IPS-18a (cell line): Measurements from ENCODE around the gene CRYBG1.
"Not testable (repeated sequence)": the region's sequence is repeated elsewhere in the genome, so short reads cannot be mapped to it uniquely, and the experiment has no call there.

Experiments
- H3K27ac ChIP-seq: one replicate; pipeline ENCODE4 v1.5.1; 2013; ENCODE audit warnings: low read length
- H3K27me3 ChIP-seq: one replicate; pipeline ENCODE4 v1.6.1; 2013; ENCODE audit warnings: mild to moderate bottlenecking, low read length; ENCODE audit not compliant: control insufficient read depth, insufficient read depth
- H3K36me3 ChIP-seq: one replicate; pipeline ENCODE4 v1.6.1; 2013; ENCODE audit warnings: low read depth, low read length; ENCODE audit not compliant: control insufficient read depth
- H3K4me1 ChIP-seq: one replicate; pipeline ENCODE4 v1.6.1; 2013; ENCODE audit warnings: low read depth, low read length; ENCODE audit not compliant: control insufficient read depth
- H3K4me3 ChIP-seq: one replicate; pipeline ENCODE4 v1.5.1; 2013; ENCODE audit warnings: low read length
- H3K9ac ChIP-seq: one replicate; pipeline ENCODE4 v1.6.1; 2013; ENCODE audit warnings: mild to moderate bottlenecking, low read length, moderate library complexity
- H3K9me3 ChIP-seq: one replicate; pipeline ENCODE4 v1.6.1; 2013; ENCODE audit warnings: low read depth, low read length; ENCODE audit not compliant: control insufficient read depth

Gene CRYBG1

GRCh38 chr6:106512048-106512967, 151.8 kb downstream of the CRYBG1 start:
- Histone ChIP-seq H3K36me3 (no peaks in the 10 kb centered on the region), H3K4me3 (peak overlapping the region; percentile 76), H3K4me1 (peaks cover 17% of the 10 kb centered on the region), H3K27ac (no peak overlapping the region), H3K9me3 (no peaks in the 10 kb centered on the region), H3K27me3 (peaks cover 79% of the 10 kb centered on the region), H3K9ac (no peak overlapping the region)

- Histone ChIP-seq H3K9ac (no peak overlapping the region), H3K9me3 (no peaks in the 10 kb centered on the region), H3K4me3 (peak overlapping the region; percentile 76), H3K36me3 (no peaks in the 10 kb centered on the region), H3K27ac (no peak overlapping the region), H3K27me3 (peaks cover 72% of the 10 kb centered on the region), H3K4me1 (peaks cover 17% of the 10 kb centered on the region)
Measured at GRCh38 chr6:106512968-106513574, 152.6 kb downstream of the CRYBG1 start.

GRCh38 chr6:106513808-106514582, 153.5 kb downstream of the CRYBG1 start:
- peaks cover 16% of the 10 kb centered on the region for H3K4me1 ChIP-seq
- no peak overlapping the region for H3K27ac ChIP-seq
- peaks cover 63% of the 10 kb centered on the region for H3K27me3 ChIP-seq
- H3K9me3 ChIP-seq: no peaks in the 10 kb centered on the region
- no peaks in the 10 kb centered on the region for H3K36me3 ChIP-seq
- H3K4me3 ChIP-seq: no peak overlapping the region
- H3K9ac ChIP-seq: no peak overlapping the region

- no peaks in the 10 kb centered on the region for H3K9me3 ChIP-seq
- peaks cover 57% of the 10 kb centered on the region for H3K27me3 ChIP-seq
- H3K27ac ChIP-seq: no peak overlapping the region
- H3K4me1 ChIP-seq: peaks cover 11% of the 10 kb centered on the region
- H3K36me3 ChIP-seq: no peaks in the 10 kb centered on the region
- no peak overlapping the region for H3K9ac ChIP-seq
- no peak overlapping the region for H3K4me3 ChIP-seq
Measured at GRCh38 chr6:106514583-106514885, 154.0 kb downstream of the CRYBG1 start.

GRCh38 chr6:106515582-106515981, 155.1 kb downstream of the CRYBG1 start:
- not testable (repeated sequence) for H3K9ac ChIP-seq, H3K4me3 ChIP-seq, H3K9me3 ChIP-seq, H3K36me3 ChIP-seq, H3K27ac ChIP-seq
- H3K4me1 ChIP-seq: peaks cover 11% of the 10 kb centered on the region
- peaks cover 47% of the 10 kb centered on the region for H3K27me3 ChIP-seq

GRCh38 chr6:106516616-106517015, 156.1 kb downstream of the CRYBG1 start:
- Histone ChIP-seq H3K4me1 (peaks cover 4% of the 10 kb centered on the region), H3K36me3 (no peaks in the 10 kb centered on the region), H3K27ac (no peak overlapping the region), H3K9ac (no peak overlapping the region), H3K27me3 (peaks cover 37% of the 10 kb centered on the region), H3K9me3 (no peaks in the 10 kb centered on the region), H3K4me3 (no peak overlapping the region)

- no peak overlapping the region for H3K27ac ChIP-seq
- no peak overlapping the region for H3K4me3 ChIP-seq
- H3K27me3 ChIP-seq: peaks cover 26% of the 10 kb centered on the region
- H3K36me3 ChIP-seq: no peaks in the 10 kb centered on the region
- peaks cover 4% of the 10 kb centered on the region for H3K4me1 ChIP-seq
- H3K9me3 ChIP-seq: no peaks in the 10 kb centered on the region
- no peak overlapping the region for H3K9ac ChIP-seq
Measured at GRCh38 chr6:106517706-106518105, 157.2 kb downstream of the CRYBG1 start.

GRCh38 chr6:106518748-106519147, 158.2 kb downstream of the CRYBG1 start:
- no peaks in the 10 kb centered on the region for H3K36me3 ChIP-seq
- no peak overlapping the region for H3K4me3 ChIP-seq
- H3K9me3 ChIP-seq: no peaks in the 10 kb centered on the region
- no peak overlapping the region for H3K27ac ChIP-seq
- no peaks in the 10 kb centered on the region for H3K4me1 ChIP-seq
- H3K9ac ChIP-seq: no peak overlapping the region
- peaks cover 15% of the 10 kb centered on the region for H3K27me3 ChIP-seq

- Histone ChIP-seq H3K27ac (no peak overlapping the region), H3K4me3 (no peak overlapping the region), H3K9me3 (no peaks in the 10 kb centered on the region), H3K27me3 (peaks cover 6% of the 10 kb centered on the region), H3K9ac (no peak overlapping the region), H3K36me3 (no peaks in the 10 kb centered on the region), H3K4me1 (no peaks in the 10 kb centered on the region)
Measured at GRCh38 chr6:106519460-106520394, 159.2 kb downstream of the CRYBG1 start.

- H3K9ac ChIP-seq: no peak overlapping the region
- no peaks in the 10 kb centered on the region for H3K27me3 ChIP-seq
- no peak overlapping the region for H3K27ac ChIP-seq
- H3K4me3 ChIP-seq: no peak overlapping the region
- H3K36me3 ChIP-seq: no peaks in the 10 kb centered on the region
- H3K4me1 ChIP-seq: no peaks in the 10 kb centered on the region
- no peaks in the 10 kb centered on the region for H3K9me3 ChIP-seq
Measured at GRCh38 chr6:106520711-106521401, 160.3 kb downstream of the CRYBG1 start.
